ENCODE measurements around the gene CENPS. TPM values are rescaled to one million over a fixed set of nuclear protein-coding genes. Genes with fewer than 3 reads are reported as not detected.

The CENPS gene
- total and polyA plus RNA-seq, 5 donors from 2014 or later = 4.9 to 8.7 (median 6.7) TPM

GRCh38 chr1:10457875-10458274 is 27.6 kb downstream of the CENPS start:
- DNase-seq (no peak), ATAC-seq (ENCODE audit: low read depth in 2 of 2) (no peak)
- Histone ChIP-seq H3K27ac (ENCODE audit: insufficient read depth, low read length, poor library complexity, severe bottlenecking) (no peak overlapping the region), H3K9me3 (ENCODE audit: control insufficient read depth in 2 of 2, low read length in 2 of 2) (no peaks in the 10 kb centered on the region), H3K27me3 (ENCODE audit: control insufficient read depth, insufficient read depth, low read length) (no peaks in the 10 kb centered on the region), H3K36me3 (ENCODE audit: control insufficient read depth, insufficient read depth, low read length) (peaks cover 15% of the 10 kb centered on the region), H3K4me3 (ENCODE audit: low read depth, low read length) (no peak overlapping the region), H3K4me1 (ENCODE audit: control insufficient read depth, insufficient read depth, low read length, poor library complexity, severe bottlenecking) (no peaks in the 10 kb centered on the region)
- Mint-ChIP-seq H3K4me1 (peaks cover 0 to 25% (median 11%) of the 10 kb centered on the region in 4 donors), H3K9me3 (no peaks in the 10 kb centered on the region), H3K36me3 (peaks cover 15% of the 10 kb centered on the region), H3K4me3 (no peak overlapping the region), H3K27ac (no peak overlapping the region), H3K27me3 (no peaks in the 10 kb centered on the region)

GRCh38 chr1:10459184-10459583 is 29.0 kb downstream of the CENPS start:
- Mint-ChIP-seq H3K36me3 (peaks cover 24% of the 10 kb centered on the region), H3K27me3 (no peaks in the 10 kb centered on the region), H3K4me1 (peaks cover 0 to 25% (median 11%) of the 10 kb centered on the region in 4 donors), H3K4me3 (no peak overlapping the region), H3K9me3 (no peaks in the 10 kb centered on the region), H3K27ac (peak overlapping the region in 1 of 3 donors; percentile 27)
- ATAC-seq (ENCODE audit: low read depth in 2 of 2) (no peak), DNase-seq (no peak)
- peaks cover 21% of the 10 kb centered on the region for H3K36me3 ChIP-seq (ENCODE audit: control insufficient read depth, insufficient read depth, low read length)
- H3K4me1 ChIP-seq (ENCODE audit: control insufficient read depth, insufficient read depth, low read length, poor library complexity, severe bottlenecking) = no peaks in the 10 kb centered on the region
- no peak overlapping the region for H3K27ac ChIP-seq (ENCODE audit: insufficient read depth, low read length, poor library complexity, severe bottlenecking)
- H3K27me3 ChIP-seq (ENCODE audit: control insufficient read depth, insufficient read depth, low read length) = no peaks in the 10 kb centered on the region
- H3K4me3 ChIP-seq (ENCODE audit: low read depth, low read length) = no peak overlapping the region
- no peaks in the 10 kb centered on the region for H3K9me3 ChIP-seq (ENCODE audit: control insufficient read depth in 2 of 2, low read length in 2 of 2)

GRCh38 chr1:10467078-10467477 is 36.8 kb downstream of the CENPS start:
- H3K4me3 ChIP-seq (ENCODE audit: low read depth, low read length) = no peak overlapping the region
- Mint-ChIP-seq H3K4me3 (no peak overlapping the region), H3K9me3 (no peaks in the 10 kb centered on the region), H3K4me1 (peaks cover 0 to 17% (median 9%) of the 10 kb centered on the region in 4 donors), H3K27ac (no peak overlapping the region), H3K27me3 (no peaks in the 10 kb centered on the region), H3K36me3 (peaks cover 27% of the 10 kb centered on the region)
- H3K4me1 ChIP-seq (ENCODE audit: control insufficient read depth, insufficient read depth, low read length, poor library complexity, severe bottlenecking) = peaks cover 10% of the 10 kb centered on the region
- H3K9me3 ChIP-seq (ENCODE audit: control insufficient read depth in 2 of 2, low read length in 2 of 2) = no peaks in the 10 kb centered on the region
- H3K36me3 ChIP-seq (ENCODE audit: control insufficient read depth, insufficient read depth, low read length) = peaks cover 52% of the 10 kb centered on the region
- no peak for DNase-seq
- H3K27ac ChIP-seq (ENCODE audit: insufficient read depth, low read length, poor library complexity, severe bottlenecking) = no peak overlapping the region
- ATAC-seq (ENCODE audit: low read depth in 2 of 2) = no peak
- no peaks in the 10 kb centered on the region for H3K27me3 ChIP-seq (ENCODE audit: control insufficient read depth, insufficient read depth, low read length)

- Histone ChIP-seq H3K4me1 (ENCODE audit: control insufficient read depth, insufficient read depth, low read length, poor library complexity, severe bottlenecking) (peaks cover 24% of the 10 kb centered on the region), H3K9me3 (ENCODE audit: control insufficient read depth in 2 of 2, low read length in 2 of 2) (no peaks in the 10 kb centered on the region), H3K36me3 (ENCODE audit: control insufficient read depth, insufficient read depth, low read length) (peaks cover 33% of the 10 kb centered on the region), H3K4me3 (ENCODE audit: low read depth, low read length) (no peak overlapping the region), H3K27me3 (ENCODE audit: control insufficient read depth, insufficient read depth, low read length) (no peaks in the 10 kb centered on the region), H3K27ac (ENCODE audit: insufficient read depth, low read length, poor library complexity, severe bottlenecking) (no peak overlapping the region)
- DNase-seq = no peak
- H3K36me3 Mint-ChIP-seq = peaks cover 17% of the 10 kb centered on the region
- H3K9me3 Mint-ChIP-seq = no peaks in the 10 kb centered on the region
- no peak for ATAC-seq (ENCODE audit: low read depth in 2 of 2)
- peaks cover 9 to 36% (median 22%) of the 10 kb centered on the region in 4 donors for H3K4me1 Mint-ChIP-seq
- H3K4me3 Mint-ChIP-seq = no peak overlapping the region
- H3K27me3 Mint-ChIP-seq = no peaks in the 10 kb centered on the region
- no peak overlapping the region for H3K27ac Mint-ChIP-seq
Observed at GRCh38 chr1:10470043-10470442, 39.8 kb downstream of the CENPS start.

GRCh38 chr1:10471411-10472219 is 41.4 kb downstream of the CENPS start:
- Histone ChIP-seq H3K27ac (ENCODE audit: insufficient read depth, low read length, poor library complexity, severe bottlenecking) (peak overlapping the region; percentile 66), H3K9me3 (ENCODE audit: control insufficient read depth in 2 of 2, low read length in 2 of 2) (no peaks in the 10 kb centered on the region), H3K27me3 (ENCODE audit: control insufficient read depth, insufficient read depth, low read length) (no peaks in the 10 kb centered on the region), H3K36me3 (ENCODE audit: control insufficient read depth, insufficient read depth, low read length) (peaks cover 23% of the 10 kb centered on the region), H3K4me1 (ENCODE audit: control insufficient read depth, insufficient read depth, low read length, poor library complexity, severe bottlenecking) (peaks cover 36% of the 10 kb centered on the region), H3K4me3 (ENCODE audit: low read depth, low read length) (peak overlapping the region; percentile 98)
- Mint-ChIP-seq H3K4me1 (peaks cover 16 to 51% (median 32%) of the 10 kb centered on the region in 4 donors), H3K27ac (peak overlapping the region; percentile 76 to 97 (median 90)), H3K27me3 (no peaks in the 10 kb centered on the region), H3K36me3 (peaks cover 17% of the 10 kb centered on the region), H3K4me3 (peak overlapping the region; percentile 88 to 99 (median 94)), H3K9me3 (no peaks in the 10 kb centered on the region)
- DNase-seq = no peak
- ATAC-seq (ENCODE audit: low read depth in 2 of 2) = no peak

- H3K4me3 Mint-ChIP-seq = peak within 1 kb of the TSS; percentile 88 to 99 (median 94)
- ATAC-seq (ENCODE audit: low read depth in 2 of 2) = peak; percentile 87 to 88
- Histone ChIP-seq H3K4me1 (ENCODE audit: control insufficient read depth, insufficient read depth, low read length, poor library complexity, severe bottlenecking) (peaks cover 36% of the 10 kb centered on the region), H3K27me3 (ENCODE audit: control insufficient read depth, insufficient read depth, low read length) (no peaks in the 10 kb centered on the region), H3K9me3 (ENCODE audit: control insufficient read depth in 2 of 2, low read length in 2 of 2) (no peaks in the 10 kb centered on the region), H3K36me3 (ENCODE audit: control insufficient read depth, insufficient read depth, low read length) (peaks cover 18% of the 10 kb centered on the region), H3K4me3 (ENCODE audit: low read depth, low read length) (peak within 1 kb of the TSS; percentile 98), H3K27ac (ENCODE audit: insufficient read depth, low read length, poor library complexity, severe bottlenecking) (peak within 1 kb of the TSS; percentile 66)
- no peaks in the 10 kb centered on the region for H3K27me3 Mint-ChIP-seq
- no peaks in the 10 kb centered on the region for H3K9me3 Mint-ChIP-seq
- peak; percentile 90 to 97 (median 92) for DNase-seq
- H3K4me1 Mint-ChIP-seq = peaks cover 16 to 57% (median 36%) of the 10 kb centered on the region in 4 donors
- H3K27ac Mint-ChIP-seq = peak within 1 kb of the TSS; percentile 76 to 97 (median 90)
- peaks cover 14% of the 10 kb centered on the region for H3K36me3 Mint-ChIP-seq
Observed at GRCh38 chr1:10472220-10473144, 42.2 kb downstream of the CENPS start, which contains the start of gene DFFA. TSS of gene DFFA (minus strand) at chr1:10472529. CDS start at chr1:10472458, 71 bp downstream.

GRCh38 chr1:10473145-10473765 is 43.0 kb downstream of the CENPS start:
- H3K4me1 ChIP-seq (ENCODE audit: control insufficient read depth, insufficient read depth, low read length, poor library complexity, severe bottlenecking) = peaks cover 36% of the 10 kb centered on the region
- H3K9me3 ChIP-seq (ENCODE audit: control insufficient read depth in 2 of 2, low read length in 2 of 2) = no peaks in the 10 kb centered on the region
- H3K4me3 ChIP-seq (ENCODE audit: low read depth, low read length) = peak overlapping the region; percentile 98
- Mint-ChIP-seq H3K4me1 (peaks cover 16 to 60% (median 34%) of the 10 kb centered on the region in 4 donors), H3K4me3 (peak overlapping the region; percentile 88 to 99 (median 94)), H3K9me3 (no peaks in the 10 kb centered on the region), H3K36me3 (peaks cover 7% of the 10 kb centered on the region), H3K27me3 (no peaks in the 10 kb centered on the region), H3K27ac (peak overlapping the region in 2 of 3 donors; percentile 56 to 97)
- H3K36me3 ChIP-seq (ENCODE audit: control insufficient read depth, insufficient read depth, low read length) = peaks cover 10% of the 10 kb centered on the region
- no peaks in the 10 kb centered on the region for H3K27me3 ChIP-seq (ENCODE audit: control insufficient read depth, insufficient read depth, low read length)
- ATAC-seq (ENCODE audit: low read depth in 2 of 2) = no peak
- peak overlapping the region; percentile 66 for H3K27ac ChIP-seq (ENCODE audit: insufficient read depth, low read length, poor library complexity, severe bottlenecking)
- no peak for DNase-seq

Measured in CD4-positive, CD25-positive, alpha-beta regulatory T cell (primary cell).